Measurements from ENCODE around the gene ZCCHC2. TPM values are rescaled to one million over a fixed set of nuclear protein-coding genes. Genes with fewer than 3 reads are reported as not detected.
A peak's percentile ranks its signal among the peaks of the same experiment; 100 is the strongest.

The ZCCHC2 gene
- total and polyA plus RNA-seq, 10 donors = 4.7 to 55.7 (median 30.1) TPM

DNA sequence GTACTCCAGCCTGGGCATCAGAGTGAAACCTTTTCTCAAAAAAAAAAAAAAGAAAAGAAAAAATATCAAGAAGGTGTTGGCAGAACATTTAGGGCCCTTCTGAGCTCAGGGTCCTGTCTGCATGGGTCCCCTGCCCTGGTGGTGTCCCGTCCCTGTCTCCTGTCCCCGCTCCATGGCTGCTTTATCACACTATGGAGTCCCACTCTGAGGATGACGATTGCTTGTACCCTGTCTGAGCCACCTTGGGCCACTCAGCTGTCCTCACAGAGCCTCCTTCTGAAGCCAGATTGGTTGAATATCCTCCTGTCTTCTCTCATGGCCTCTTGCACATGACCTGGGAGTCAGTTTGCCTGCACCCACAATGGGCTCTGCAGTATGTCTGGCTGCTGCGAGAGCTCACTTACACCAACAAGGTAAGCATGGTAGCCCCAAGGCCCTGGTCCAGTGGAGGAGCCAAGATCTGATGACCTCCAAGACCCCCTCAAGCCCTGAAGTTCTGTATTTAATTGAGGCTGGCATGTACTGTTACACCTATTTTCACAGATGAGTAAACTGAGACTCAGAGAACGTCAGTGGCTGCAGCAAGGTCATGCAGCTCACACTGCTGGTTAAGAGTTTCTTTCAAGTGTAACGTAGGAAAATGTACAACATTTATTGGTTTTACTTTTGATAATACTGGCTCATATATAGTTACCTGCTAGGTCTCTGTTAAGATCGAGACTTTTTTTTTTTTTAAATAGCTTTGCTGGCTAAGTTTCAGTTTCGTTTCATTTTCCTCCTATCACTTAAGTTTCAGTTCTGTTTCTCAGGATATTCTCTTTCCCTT lies 16.9 kb upstream of the ZCCHC2 start:
- Histone ChIP-seq H3K27me3 (replicated peaks in 1 of 7) (no peaks in the 10 kb centered on the region), H3K27ac (peak overlapping the region; percentile 69 to 91 (median 85)), H3K9me3 (peaks cover 0 to 6% (median 3%) of the 10 kb centered on the region in 8 donors), H3K36me3 (no peaks in the 10 kb centered on the region), H3K4me3 (peak overlapping the region; percentile 12 to 64 (median 36)), H3K4me1 (peaks cover 8 to 33% (median 19%) of the 10 kb centered on the region in 6 donors)
- 38 to 45% (median 42%) methylated on average over 8 of the region's 8 CpGs for WGBS, 5 donors
- peak; percentile 76 for DNase-seq
- no peak for TF ChIP-seq POLR2A (IDR thresholded peaks at IDR 0.05)
- TF ChIP-seq POLR2AphosphoS5 (IDR thresholded peaks at IDR 0.05) = no peak
- no peak for TF ChIP-seq CTCF (IDR thresholded peaks at IDR 0.05 in 8 of 11, conservative IDR thresholded peaks at IDR 0.05 in 3 of 11)
- intact Hi-C loops (cut with DNase I; ENCODE audit: low total_unique reads) = no loop called here

DNA sequence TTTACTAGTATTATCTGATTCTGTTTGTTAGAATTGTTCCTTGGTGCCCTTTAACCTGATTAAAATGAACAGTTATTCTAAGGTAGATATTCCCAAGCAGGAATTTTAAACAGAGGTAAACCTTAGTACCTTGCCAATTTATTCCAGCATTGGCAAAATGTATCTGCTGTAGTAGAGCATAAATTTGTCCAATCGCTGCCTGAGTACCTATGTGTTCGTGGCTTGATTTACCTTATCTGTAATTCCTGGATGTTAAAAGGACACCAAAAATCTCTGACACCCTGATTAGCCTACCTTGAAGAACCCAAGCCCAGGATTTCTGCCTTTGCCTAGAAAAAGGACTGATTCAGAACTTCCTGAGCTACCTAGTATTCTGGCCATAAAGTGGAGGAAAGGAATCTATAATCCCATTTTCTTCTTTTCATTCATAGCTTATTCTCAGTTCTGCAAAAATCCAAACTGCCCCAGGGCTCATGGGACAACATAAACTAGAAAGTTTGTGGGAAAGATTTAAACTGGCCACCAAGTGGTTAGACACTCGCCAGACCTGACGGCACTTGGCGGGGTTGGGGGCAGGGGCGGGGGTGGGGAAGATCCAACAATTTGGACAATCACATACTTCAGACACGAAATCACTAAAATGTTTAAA lies 16.2 kb upstream of the ZCCHC2 start:
- Histone ChIP-seq H3K36me3 (no peaks in the 10 kb centered on the region), H3K27ac (peak overlapping the region; percentile 69 to 91 (median 85)), H3K4me3 (peak overlapping the region; percentile 12 to 64 (median 36)), H3K27me3 (replicated peaks in 1 of 7) (no peaks in the 10 kb centered on the region), H3K4me1 (peaks cover 8 to 33% (median 19%) of the 10 kb centered on the region in 6 donors), H3K9me3 (peaks cover 0 to 13% (median 10%) of the 10 kb centered on the region in 8 donors)
- DNase-seq = no peak
- 32 to 57% (median 39%) methylated on average over 7 of the region's 7 CpGs for WGBS, 5 donors
- intact Hi-C loops (cut with DNase I; ENCODE audit: low total_unique reads) = no loop called here
- no peak for TF ChIP-seq POLR2A (IDR thresholded peaks at IDR 0.05)
- no peak for TF ChIP-seq POLR2AphosphoS5 (IDR thresholded peaks at IDR 0.05)
- no peak for TF ChIP-seq CTCF (IDR thresholded peaks at IDR 0.05 in 8 of 11, conservative IDR thresholded peaks at IDR 0.05 in 3 of 11)

DNA sequence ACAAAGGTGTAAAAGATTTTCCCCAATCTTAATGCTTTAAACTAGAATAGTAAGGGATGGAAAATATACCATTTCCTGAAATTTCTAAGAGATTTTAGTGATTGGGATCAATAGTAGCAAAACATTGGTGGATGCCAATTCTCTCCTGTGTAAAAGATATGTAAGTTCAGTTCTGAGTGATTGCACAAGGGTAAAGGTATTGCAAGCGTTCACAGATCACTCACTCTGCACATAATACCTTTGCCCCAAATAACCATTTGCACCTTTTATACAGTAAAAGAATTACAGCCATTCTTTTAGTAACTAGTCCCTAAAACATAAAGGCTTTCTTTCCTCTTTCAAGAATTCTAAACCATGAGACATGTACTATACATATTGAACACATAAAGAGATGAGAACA lies 13.0 kb upstream of the ZCCHC2 start:
- no peak for TF ChIP-seq POLR2A (IDR thresholded peaks at IDR 0.05)
- no peak for TF ChIP-seq POLR2AphosphoS5 (IDR thresholded peaks at IDR 0.05)
- peak in 1 of 11 experiments; percentile 5 for TF ChIP-seq CTCF (IDR thresholded peaks at IDR 0.05 in 8 of 11, conservative IDR thresholded peaks at IDR 0.05 in 3 of 11)
- peaks cover 8 to 30% (median 19%) of the 10 kb centered on the region in 6 donors for H3K4me1 ChIP-seq
- DNase-seq = no peak
- H3K4me3 ChIP-seq = no peak overlapping the region
- peaks cover 23 to 45% (median 41%) of the 10 kb centered on the region in 8 donors for H3K9me3 ChIP-seq
- intact Hi-C loops (cut with DNase I; ENCODE audit: low total_unique reads) = no loop called here
- H3K27ac ChIP-seq = no peak overlapping the region
- H3K27me3 ChIP-seq (replicated peaks in 1 of 7) = no peaks in the 10 kb centered on the region
- no peaks in the 10 kb centered on the region for H3K36me3 ChIP-seq
- WGBS, 5 donors = 55 to 94% (median 88%) methylated on average over 1 of the region's 1 CpG

GRCh38 chr18:62510789-62511188 lies 12.0 kb upstream of the ZCCHC2 start:
- H3K27me3 ChIP-seq (replicated peaks in 1 of 7) = no peaks in the 10 kb centered on the region
- peak overlapping the region in 1 of 8 donors; percentile 11 for H3K27ac ChIP-seq
- H3K9me3 ChIP-seq = peaks cover 29 to 55% (median 52%) of the 10 kb centered on the region in 8 donors
- 90 to 100% (median 95%) methylated on average over 2 of the region's 2 CpGs for WGBS, 5 donors
- DNase-seq = no peak
- no peak overlapping the region for H3K4me3 ChIP-seq
- intact Hi-C loops (cut with DNase I; ENCODE audit: low total_unique reads) = no loop called here
- no peak for TF ChIP-seq POLR2A (IDR thresholded peaks at IDR 0.05)
- no peak for TF ChIP-seq POLR2AphosphoS5 (IDR thresholded peaks at IDR 0.05)
- TF ChIP-seq CTCF (IDR thresholded peaks at IDR 0.05 in 8 of 11, conservative IDR thresholded peaks at IDR 0.05 in 3 of 11) = no peak
- H3K4me1 ChIP-seq = peaks cover 1 to 20% (median 9%) of the 10 kb centered on the region in 6 donors
- H3K36me3 ChIP-seq = no peaks in the 10 kb centered on the region
